HG03103 (cell line): ENCODE measurements around the gene IFT80.
"Not testable (repeated sequence)": the region's sequence is repeated elsewhere in the genome, so short reads cannot be mapped to it uniquely, and the experiment has no call there.

Experiments
- ATAC-seq: cut with Tn5 transposase; IDR thresholded peaks from one replicate; pipeline ENCODE4 v1.9.1; 2021; ENCODE audit warnings: low read depth; ENCODE audit not compliant: unreplicated experiment

The IFT80 gene

GRCh38 chr3:160369784-160370183, 29.2 kb downstream of the IFT80 start:
- no peak for ATAC-seq

GRCh38 chr3:160368804-160369203, 30.2 kb downstream of the IFT80 start:
- ATAC-seq, result peak; percentile 75

- no peak for ATAC-seq
Measured at GRCh38 chr3:160365869-160366522, 33.0 kb downstream of the IFT80 start.

- not testable (repeated sequence) for ATAC-seq
Measured at GRCh38 chr3:160362896-160363295, 36.1 kb downstream of the IFT80 start.

- no peak for ATAC-seq
Measured at GRCh38 chr3:160355826-160356225, 43.2 kb downstream of the IFT80 start.

- no peak for ATAC-seq
Measured at GRCh38 chr3:160346511-160346910, 52.5 kb downstream of the IFT80 start.

- no peak for ATAC-seq
Measured at GRCh38 chr3:160343132-160343531, 55.9 kb downstream of the IFT80 start.

GRCh38 chr3:160340351-160340750, 58.7 kb downstream of the IFT80 start:
- ATAC-seq, result no peak

GRCh38 chr3:160331127-160331937, 67.7 kb downstream of the IFT80 start:
- no peak for ATAC-seq

GRCh38 chr3:160330690-160331089, 68.3 kb downstream of the IFT80 start:
- ATAC-seq, result no peak

GRCh38 chr3:160330109-160330508, 68.9 kb downstream of the IFT80 start:
- no peak for ATAC-seq

- not testable (repeated sequence) for ATAC-seq
Measured at GRCh38 chr3:160326286-160326685, 72.7 kb downstream of the IFT80 start.

GRCh38 chr3:160321821-160322220, 77.2 kb downstream of the IFT80 start:
- ATAC-seq, result not testable (repeated sequence)

GRCh38 chr3:160319322-160319721, 79.7 kb downstream of the IFT80 start:
- no peak for ATAC-seq

- ATAC-seq, result no peak
Measured at GRCh38 chr3:160314995-160315394, 84.0 kb downstream of the IFT80 start.

- ATAC-seq, result no peak
Measured at GRCh38 chr3:160312014-160312624, 86.9 kb downstream of the IFT80 start.

GRCh38 chr3:160302806-160303205, 96.2 kb downstream of the IFT80 start:
- ATAC-seq, result no peak

GRCh38 chr3:160296591-160296990, 102.4 kb downstream of the IFT80 start:
- no peak for ATAC-seq

GRCh38 chr3:160291909-160292299, 107.1 kb downstream of the IFT80 start:
- no peak for ATAC-seq

- no peak for ATAC-seq
Measured at GRCh38 chr3:160291290-160291908, 107.6 kb downstream of the IFT80 start.

GRCh38 chr3:160287666-160288065, 111.4 kb downstream of the IFT80 start:
- no peak for ATAC-seq
